Measurements from ENCODE around the gene RASA3. TPM values are rescaled to one million over a fixed set of nuclear protein-coding genes. Genes with fewer than 3 reads are reported as not detected.

Gene RASA3
- total and polyA plus RNA-seq, 2 of the 4 experiments (the other 2 are of a cell fraction): 21.0 to 31.4 TPM

DNA sequence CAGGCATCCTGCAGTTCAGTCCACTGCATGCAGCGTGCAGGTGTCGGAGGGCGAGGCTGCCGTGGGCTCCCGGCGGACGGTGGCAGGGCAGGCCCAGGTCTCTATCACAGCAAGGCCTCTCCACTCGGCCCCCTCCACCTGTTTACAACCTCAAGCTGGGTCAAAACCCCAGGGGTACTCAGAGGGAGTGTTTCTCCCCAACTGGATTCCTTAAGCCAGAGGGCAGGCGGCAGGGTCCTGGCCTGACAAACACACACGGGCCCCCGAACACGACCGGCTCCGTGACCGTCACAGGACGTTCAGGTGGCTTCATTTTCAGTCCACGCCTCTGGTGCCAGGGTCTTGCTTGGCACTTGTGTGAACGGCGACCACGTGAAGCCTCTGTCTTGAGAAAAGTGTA is 23.5 kb downstream of the RASA3 start:
- Histone ChIP-seq H2AK9ac (replicated peaks; ENCODE audit: low read depth, low read length, poor library complexity) (no peak overlapping the region), H3K9me1 (ENCODE audit: insufficient read depth, low read length) (peaks cover 40% of the 10 kb centered on the region), H3K36me3 (ENCODE audit: control insufficient read depth, insufficient read depth, low read length) (peaks cover 12% of the 10 kb centered on the region), H3K23ac (ENCODE audit: low read depth, low read length) (peak overlapping the region; percentile 89), H3K4me1 (ENCODE audit: control insufficient read depth, insufficient read depth, low read length) (peaks cover 62% of the 10 kb centered on the region), H3K14ac (replicated peaks; ENCODE audit: low read depth, low read length) (peak overlapping the region; percentile 93), H4K20me1 (ENCODE audit: insufficient read depth, low read length) (peaks cover 59% of the 10 kb centered on the region), H4K8ac (ENCODE audit: low read depth in 2 of 2, low read length in 2 of 2) (peak overlapping the region; percentile 19 to 78; a peak in 3 of 4 replicates), H2BK20ac (ENCODE audit: low read depth, low read length) (no peak overlapping the region), H3K4me2 (ENCODE audit: low read depth, low read length) (no peak overlapping the region), H2BK120ac (ENCODE audit: low read depth, low read length) (peak overlapping the region; percentile 84), H2AFZ (replicated peaks; ENCODE audit: low read length, poor library complexity) (no peak overlapping the region), H3K18ac (ENCODE audit: low read depth, low read length) (peak overlapping the region; percentile 27; the same call in 1 of the 2 replicates), H3K79me1 (ENCODE audit: low read depth in 1 of 2, low read length in 2 of 2) (peaks cover 13 to 73% of the 10 kb centered on the region in 2 experiments; a peak in 2 of 4 replicates), H2BK5ac (ENCODE audit: low read depth, low read length, poor library complexity, severe bottlenecking) (peak overlapping the region; percentile 92), H4K91ac (ENCODE audit: insufficient read depth, low read depth, low read length) (peak overlapping the region; percentile 89), H4K5ac (ENCODE audit: low read depth, low read length) (peak overlapping the region; percentile 53), H2AK5ac (ENCODE audit: low read depth, low read length) (peak overlapping the region; percentile 98), H3K9me3 (ENCODE audit: control insufficient read depth, insufficient read depth, low read length) (no peaks in the 10 kb centered on the region), H3K4me3 (ENCODE audit: insufficient read depth, low read depth, low read length) (no peak overlapping the region), H2BK15ac (ENCODE audit: low read depth, low read length) (peak overlapping the region; percentile 83; the same call in 2 of the 3 replicates), H3K56ac (ENCODE audit: extremely low read depth, insufficient read depth, low read length) (no peak overlapping the region), H3K9ac (ENCODE audit: low read depth, low read length) (0 out of 2 replicates have a peak overlapping the region, but pooled peaks have one; percentile 21), H3K27me3 (ENCODE audit: control insufficient read depth, insufficient read depth, low read length) (no peaks in the 10 kb centered on the region), H3K27ac (ENCODE audit: insufficient read depth, low read length) (peak overlapping the region; percentile 79), H3K4ac (ENCODE audit: low read depth, low read length) (peak overlapping the region; percentile 94)
- no peak for DNase-seq
- BruUV-seq (replicated peaks): no TSS peak
- no peak for TF ChIP-seq POLR2A (IDR thresholded peaks at IDR 0.05; ENCODE audit: low read depth, low read length)
- WGBS, 2 experiments (ENCODE audit: extremely low coverage in 2 of 2, insufficient read length in 1 of 2): 88% methylated on average over 9 of the region's 20 CpGs; no CpG with 5 or more reads in 1 of the 2 experiments
- no peak for ATAC-seq (ENCODE audit: low read depth)
- POLR2A ChIA-PET (ENCODE audit: unreplicated experiment): no interaction called here
- intact Hi-C loops (cut with micrococcal nuclease): no loop called here
- in situ Hi-C loops (cut with MboI; ENCODE audit: low sequenced_read_pairs): no loop called here
- dilution Hi-C loops (cut with HindIII; ENCODE audit: low sequenced_read_pairs, unreplicated experiment): no loop called here
- CTCF ChIA-PET: no interaction called here

Measured in IMR-90 (cell line).